ENCODE data around the gene KRTAP12-3.

- no peak for TF ChIP-seq CTCF (IDR thresholded peaks at IDR 0.05)
- TF ChIP-seq POLR2A (IDR thresholded peaks at IDR 0.05) = no peak
- TF ChIP-seq EP300 (IDR thresholded peaks at IDR 0.05) = no peak
These were observed 45.0 kb upstream of the KRTAP12-3 start for GRCh38 chr21:44612669-44613229.

Measured in tibial nerve (tissue), 4 donors.